Left colon (tissue), 2 donors: ENCODE data around the gene NPC2. TPM values are rescaled to one million over a fixed set of nuclear protein-coding genes. Genes with fewer than 3 reads are reported as not detected.

Source experiments
- ATAC-seq: fragments of 200-7000 bp; cut with Tn5 transposase; one replicate; pipeline ENCODE4 v1.9.1; 2020; ENCODE audit warnings: mild to moderate bottlenecking, moderate library complexity
- DNase-seq, 2 donors: peaks; one replicate each; pipeline ENCODE4 v3.0.0-alpha.2; 2020
- intact Hi-C, 2 donors: fragments of 100-400 bp; cut with DNase I in 1 of 2; cut with micrococcal nuclease in 1 of 2; formaldehyde crosslinking; loops; one replicate each; pipeline versions ENCODE4 v1.11.2 to v1.14.0; 2022; cut with DNase I, micrococcal nuclease
- total RNA-seq, 2 donors: library from RNA; stranded (reverse); fragmentation: NEBNext Ultra II Directional; extraction: Animal tissue kit (Norgen Biotek cat#: 25700); gene quantifications; one replicate each; pipeline ENCODE4 v1.2.1, GENCODE V29; 2021
- donor health status: DM: no; HTN: no; CAD: no.
- donor health status: DM: yes; HTN: yes; CAD: no.

NPC2 gene
- total RNA-seq, 2 donors from 2014 or later = 144 to 235 TPM

GRCh38 chr14:74483321-74483720 lies 9.8 kb downstream of the NPC2 start:
- ATAC-seq (no peak), DNase-seq (no peak)
- intact Hi-C loops = no loop called here

GRCh38 chr14:74482571-74482970 lies 10.5 kb downstream of the NPC2 start:
- intact Hi-C loops = no loop called here
- DNase-seq (no peak), ATAC-seq (no peak)

- intact Hi-C loops = no loop called here
- no peak for ATAC-seq
- no peak for DNase-seq
Measured at GRCh38 chr14:74480046-74480445, 13.1 kb downstream of the NPC2 start.

- intact Hi-C loops = loop anchor here in 1 of 2 donors (10.0 kb wide), 1 partner anchor 114 kb away; no protein-coding TSS in a partner anchor
- peak; percentile 50 for ATAC-seq
- no peak for DNase-seq
Measured at GRCh38 chr14:74478996-74479635, 14.0 kb downstream of the NPC2 start.

- intact Hi-C loops = loop anchor here in 1 of 2 donors (10.0 kb wide), 1 partner anchor 112 kb away; no protein-coding TSS in a partner anchor
- ATAC-seq (no peak), DNase-seq (no peak)
Measured at GRCh38 chr14:74476607-74477006, 16.5 kb downstream of the NPC2 start.

- DNase-seq = no peak
- intact Hi-C loops = loop anchor here in 1 of 2 donors (10.0 kb wide), 1 partner anchor 111 kb away; no protein-coding TSS in a partner anchor
- ATAC-seq = no peak
Measured at GRCh38 chr14:74476107-74476506, 17.0 kb downstream of the NPC2 start.

- DNase-seq (no peak), ATAC-seq (no peak)
- intact Hi-C loops = loop anchor here in 1 of 2 donors (10.0 kb wide), 1 partner anchor 111 kb away; no protein-coding TSS in a partner anchor
Measured at GRCh38 chr14:74475678-74476077, 17.4 kb downstream of the NPC2 start.

GRCh38 chr14:74474376-74474775 lies 18.7 kb downstream of the NPC2 start:
- ATAC-seq (no peak), DNase-seq (no peak)
- intact Hi-C loops = loop anchor here in 1 of 2 donors (10.0 kb wide), 1 partner anchor 110 kb away; no protein-coding TSS in a partner anchor

GRCh38 chr14:74472601-74473000 lies 20.5 kb downstream of the NPC2 start:
- DNase-seq = no peak
- intact Hi-C loops = loop anchor here in 1 of 2 donors (10.0 kb wide), 1 partner anchor 108 kb away; no protein-coding TSS in a partner anchor
- no peak for ATAC-seq

- ATAC-seq (no peak), DNase-seq (no peak)
- intact Hi-C loops = loop anchor here in 1 of 2 donors (10.0 kb wide), 1 partner anchor 105 kb away; no protein-coding TSS in a partner anchor
Measured at GRCh38 chr14:74469548-74470518, 23.3 kb downstream of the NPC2 start.

GRCh38 chr14:74468513-74468912 lies 24.6 kb downstream of the NPC2 start:
- DNase-seq (no peak), ATAC-seq (no peak)
- intact Hi-C loops = no loop called here

GRCh38 chr14:74465335-74465734 lies 27.8 kb downstream of the NPC2 start:
- DNase-seq (no peak), ATAC-seq (no peak)
- intact Hi-C loops = no loop called here

GRCh38 chr14:74464785-74465184 lies 28.3 kb downstream of the NPC2 start:
- intact Hi-C loops = no loop called here
- ATAC-seq (no peak), DNase-seq (no peak)

GRCh38 chr14:74463697-74464096 lies 29.4 kb downstream of the NPC2 start:
- intact Hi-C loops = no loop called here
- DNase-seq (no peak), ATAC-seq (no peak)

GRCh38 chr14:74462993-74463392 lies 30.1 kb downstream of the NPC2 start:
- intact Hi-C loops = no loop called here
- ATAC-seq (no peak), DNase-seq (no peak)

GRCh38 chr14:74459976-74460375 lies 33.1 kb downstream of the NPC2 start:
- no peak for DNase-seq
- ATAC-seq = no peak
- intact Hi-C loops = no loop called here

GRCh38 chr14:74459289-74459946 lies 33.7 kb downstream of the NPC2 start:
- peak in 1 of 2 donors; percentile 18 for DNase-seq
- intact Hi-C loops = no loop called here
- no peak for ATAC-seq

GRCh38 chr14:74457565-74457895 lies 35.6 kb downstream of the NPC2 start:
- DNase-seq (no peak), ATAC-seq (no peak)
- intact Hi-C loops = no loop called here
